Measurements from ENCODE around the gene KRTAP4-5.
"Not testable (repeated sequence)": the region's sequence is repeated elsewhere in the genome, so short reads cannot be mapped to it uniquely, and the experiment has no call there.

The KRTAP4-5 gene

DNA sequence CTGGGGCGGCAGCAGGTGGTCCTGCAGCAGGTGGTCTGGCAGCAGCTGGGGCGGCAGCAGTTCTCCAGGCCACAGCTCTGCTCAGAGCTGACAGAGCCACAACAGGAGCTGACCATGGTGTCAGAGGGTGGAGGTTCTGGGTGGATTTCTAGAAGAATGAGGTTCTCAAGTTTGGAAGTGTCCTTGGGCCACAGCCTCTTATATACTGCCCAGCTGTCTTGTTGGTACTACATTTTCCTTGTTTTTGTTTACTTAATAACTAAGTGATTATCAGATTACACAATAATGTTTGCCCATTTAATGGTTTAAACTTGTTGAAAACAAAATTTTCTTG is at the start of gene KRTAP4-5:
Gene KRTAP4-5, minus strand, starts transcription at position 174 of the 334 bp plus-strand sequence. Its CDS starts 58 bp downstream, at position 116.
- no peak for DNase-seq

DNA sequence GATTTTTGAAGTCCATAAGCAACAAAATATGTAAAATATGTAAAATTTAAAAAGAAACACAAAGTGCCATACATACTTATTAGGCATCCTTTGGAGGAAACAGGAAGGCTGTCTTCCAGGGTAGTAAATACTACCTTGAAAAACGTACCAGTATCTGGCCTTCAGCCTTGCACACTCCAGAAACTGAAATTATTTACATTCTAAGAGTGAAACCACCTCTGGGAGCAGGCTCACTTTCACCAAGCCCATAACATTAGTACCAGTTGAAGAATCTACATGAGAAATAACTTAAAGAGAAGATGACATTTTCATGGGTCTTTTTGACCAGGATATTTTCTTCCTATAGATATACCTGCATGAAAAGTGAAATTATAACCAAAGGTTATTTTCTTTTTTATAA is 46.4 kb upstream of the KRTAP4-5 start:
- no peak for DNase-seq

DNA sequence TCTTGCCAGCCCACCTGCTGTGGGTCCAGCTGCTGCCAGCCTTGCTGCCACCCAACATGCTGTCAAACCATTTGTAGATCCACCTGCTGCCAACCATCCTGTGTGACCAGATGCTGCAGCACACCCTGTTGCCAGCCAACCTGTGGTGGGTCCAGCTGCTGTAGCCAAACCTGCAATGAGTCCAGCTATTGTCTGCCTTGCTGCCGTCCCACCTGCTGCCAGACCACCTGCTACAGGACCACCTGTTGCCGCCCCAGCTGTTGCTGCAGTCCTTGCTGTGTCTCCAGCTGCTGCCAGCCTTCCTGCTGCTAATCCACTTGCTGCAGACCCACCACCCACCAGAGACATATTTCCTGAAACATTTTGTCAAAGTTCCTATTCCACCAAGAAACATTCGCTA is 40.7 kb upstream of the KRTAP4-5 start:
- DNase-seq = no peak

DNA sequence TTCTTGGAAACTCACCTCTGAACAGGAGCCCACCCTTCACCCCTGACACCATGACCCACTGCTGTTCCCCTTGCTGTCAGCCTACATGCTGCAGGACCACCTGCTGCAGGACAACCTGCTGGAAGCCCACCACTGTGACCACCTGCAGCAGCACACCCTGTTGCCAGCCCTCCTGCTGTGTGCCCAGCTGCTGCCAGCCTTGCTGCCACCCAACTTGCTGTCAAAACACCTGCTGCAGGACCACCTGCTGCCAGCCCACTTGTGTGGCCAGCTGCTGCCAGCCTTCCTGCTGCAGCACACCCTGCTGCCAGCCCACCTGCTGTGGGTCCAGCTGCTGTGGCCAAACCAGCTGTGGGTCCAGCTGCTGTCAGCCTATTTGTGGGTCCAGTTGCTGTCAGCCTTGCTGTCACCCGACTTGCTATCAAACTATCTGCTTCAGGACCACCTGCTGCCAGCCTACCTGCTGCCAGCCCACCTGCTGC is 40.3 kb upstream of the KRTAP4-5 start, which contains the start of gene KRTAP9-1:
Gene KRTAP9-1, plus strand, starts transcription at position 51 of the 482 bp plus-strand sequence. Its CDS starts 0 bp downstream, at position 51.
- DNase-seq = not testable (repeated sequence)

DNA sequence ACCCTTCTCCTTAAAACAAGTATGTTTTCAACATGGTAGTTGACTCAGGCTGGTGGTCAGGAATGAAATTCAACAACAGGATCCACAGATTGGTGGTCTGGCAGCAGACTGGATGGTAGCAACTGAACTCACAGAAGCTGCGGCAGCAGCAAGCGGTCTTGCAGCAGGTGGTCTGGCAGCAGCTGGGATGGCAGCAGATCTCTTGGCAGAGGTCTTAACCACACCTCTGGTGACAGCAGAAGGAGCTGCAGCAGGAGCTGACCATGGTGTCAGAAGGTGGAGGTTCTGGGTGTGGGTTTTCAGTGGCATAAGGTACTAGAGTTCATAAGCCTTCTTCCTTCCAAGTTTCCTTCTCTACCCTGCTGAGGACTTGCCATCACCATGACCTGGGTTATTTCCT is 37.2 kb upstream of the KRTAP4-5 start:
- no peak for DNase-seq

DNA sequence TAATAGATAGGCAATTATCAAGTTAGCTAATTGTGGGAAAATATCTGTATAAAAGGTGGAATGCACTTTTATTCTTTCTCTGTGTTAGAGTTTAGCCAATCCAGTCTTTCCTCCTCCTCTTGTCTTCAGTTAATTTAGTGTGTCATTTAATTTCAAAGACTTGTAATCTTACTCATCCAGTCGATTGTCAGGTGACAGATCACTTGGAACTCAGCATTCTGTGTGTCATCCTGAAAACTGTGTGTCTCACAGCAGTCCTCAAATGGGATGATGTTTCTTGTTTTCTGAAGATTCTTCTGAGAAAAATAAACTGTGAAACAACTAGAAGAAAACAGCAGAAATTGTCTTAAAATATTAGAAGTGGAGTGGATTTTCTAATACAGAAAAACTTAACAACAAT is 35.4 kb upstream of the KRTAP4-5 start:
- no peak for DNase-seq

DNA sequence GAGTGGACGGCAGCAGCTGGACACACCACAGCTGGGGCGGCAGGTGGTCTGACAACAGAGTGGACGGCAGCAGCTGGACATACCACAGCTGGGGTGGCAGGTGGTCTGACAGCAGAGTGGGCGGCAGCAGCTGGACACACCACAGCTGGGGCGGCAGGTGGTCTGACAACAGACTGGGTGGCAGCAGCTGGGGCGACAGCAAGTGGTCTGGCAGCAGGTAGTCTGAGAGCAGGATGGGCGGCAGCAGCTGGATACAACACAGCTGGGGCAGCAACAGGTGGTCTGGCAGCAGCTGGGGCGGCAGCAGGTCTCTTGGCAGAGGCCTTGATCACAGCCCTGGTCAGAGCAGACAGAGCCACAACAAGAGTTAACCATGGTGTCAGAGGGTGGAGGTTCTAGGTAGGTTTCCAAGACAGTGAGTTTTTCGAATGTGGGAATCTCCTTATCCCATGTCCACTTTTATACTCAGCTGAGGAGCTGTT is 34.9 kb upstream of the KRTAP4-5 start, which contains the start of gene KRTAP4-1:
Gene KRTAP4-1, minus strand, starts transcription at position 432 of the 482 bp plus-strand sequence. Its CDS starts 57 bp downstream, at position 375.
- no peak for DNase-seq

DNA sequence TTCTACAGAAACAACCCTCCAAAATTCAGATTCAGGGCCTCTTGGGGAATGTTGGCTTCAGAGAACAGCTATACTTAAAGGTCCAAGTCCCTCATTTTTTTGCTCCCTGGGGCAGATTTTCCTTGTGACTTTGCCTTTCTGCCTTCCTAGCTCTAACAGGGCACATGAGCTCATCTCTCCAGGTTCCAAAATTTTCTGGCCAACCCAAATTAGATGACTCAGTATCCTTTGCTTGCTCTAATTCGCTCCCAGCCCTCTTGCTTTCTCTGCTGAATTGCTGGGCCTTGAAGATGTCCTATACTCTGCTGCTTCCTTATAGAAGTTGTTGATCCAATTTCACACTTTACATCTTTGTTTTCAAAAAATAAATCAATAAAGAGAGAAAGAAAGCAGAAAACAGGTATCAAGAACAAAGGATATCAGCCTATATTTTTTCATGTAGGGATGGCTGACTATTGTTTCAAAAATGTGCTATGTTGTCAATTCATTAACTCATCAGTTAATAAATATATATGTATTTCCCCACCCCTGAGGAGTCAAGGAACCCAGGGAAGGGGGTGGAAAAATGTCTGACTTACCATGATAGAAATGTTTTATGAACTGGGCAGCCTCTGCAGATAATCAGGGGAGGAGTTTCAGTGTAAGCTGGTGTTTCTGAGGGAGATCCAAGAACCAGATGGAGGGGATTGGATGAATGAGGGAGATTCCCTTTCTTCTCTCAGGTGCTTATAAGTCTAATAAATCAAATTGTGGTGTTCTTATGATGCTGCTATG is 29.4 kb upstream of the KRTAP4-5 start:
- peak; percentile 5 for DNase-seq

DNA sequence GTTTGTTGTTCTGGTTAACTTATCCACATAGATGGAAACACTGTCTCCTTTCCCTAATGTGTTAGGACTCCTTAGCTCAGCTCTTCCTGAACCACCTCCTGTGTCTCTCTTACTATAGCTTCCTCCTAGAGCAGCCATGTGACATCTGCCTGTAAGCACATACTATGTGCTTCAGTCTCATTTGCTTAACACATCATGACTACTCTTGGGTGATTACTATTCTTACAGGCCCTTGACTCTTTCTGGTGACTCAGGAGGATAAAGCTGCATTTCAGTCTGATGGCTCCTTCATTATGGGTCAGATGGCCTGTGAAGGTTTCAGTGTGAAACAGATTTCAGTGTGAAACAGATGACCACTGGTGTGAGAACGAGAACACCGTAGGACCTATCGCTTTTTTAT is 28.7 kb upstream of the KRTAP4-5 start:
- DNase-seq = peak; percentile 76

DNA sequence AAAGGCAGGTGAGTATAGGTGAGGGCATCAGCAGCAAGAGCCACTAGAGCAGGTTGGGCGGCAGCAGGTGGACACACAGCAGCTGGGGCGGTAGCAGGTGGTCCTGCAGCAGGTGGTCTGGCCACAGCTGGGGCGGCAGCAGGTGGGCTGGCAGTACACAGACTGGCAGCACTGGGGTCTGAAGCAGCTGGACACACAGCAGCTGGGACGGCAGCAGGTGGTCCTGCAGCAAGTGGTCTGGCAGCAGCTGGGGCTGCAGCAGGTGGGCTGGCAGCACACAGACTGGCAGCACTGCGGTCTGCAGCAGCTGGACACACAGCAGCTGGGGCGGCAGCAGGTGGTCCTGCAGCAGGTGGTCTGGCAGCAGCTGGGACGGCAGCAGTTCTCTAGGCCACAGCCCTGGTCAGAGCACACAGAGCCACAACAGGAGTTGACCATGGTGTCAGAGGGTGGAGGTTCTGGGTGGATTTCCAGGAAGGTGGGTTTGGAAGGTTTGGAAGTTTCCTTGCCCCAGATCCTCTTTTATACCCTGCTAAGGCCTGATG is 28.2 kb upstream of the KRTAP4-5 start, which contains the start of gene KRTAP4-2:
Gene KRTAP4-2, minus strand, starts transcription at position 495 of the 545 bp plus-strand sequence. Its CDS starts 57 bp downstream, at position 438.
- no peak for DNase-seq

DNA sequence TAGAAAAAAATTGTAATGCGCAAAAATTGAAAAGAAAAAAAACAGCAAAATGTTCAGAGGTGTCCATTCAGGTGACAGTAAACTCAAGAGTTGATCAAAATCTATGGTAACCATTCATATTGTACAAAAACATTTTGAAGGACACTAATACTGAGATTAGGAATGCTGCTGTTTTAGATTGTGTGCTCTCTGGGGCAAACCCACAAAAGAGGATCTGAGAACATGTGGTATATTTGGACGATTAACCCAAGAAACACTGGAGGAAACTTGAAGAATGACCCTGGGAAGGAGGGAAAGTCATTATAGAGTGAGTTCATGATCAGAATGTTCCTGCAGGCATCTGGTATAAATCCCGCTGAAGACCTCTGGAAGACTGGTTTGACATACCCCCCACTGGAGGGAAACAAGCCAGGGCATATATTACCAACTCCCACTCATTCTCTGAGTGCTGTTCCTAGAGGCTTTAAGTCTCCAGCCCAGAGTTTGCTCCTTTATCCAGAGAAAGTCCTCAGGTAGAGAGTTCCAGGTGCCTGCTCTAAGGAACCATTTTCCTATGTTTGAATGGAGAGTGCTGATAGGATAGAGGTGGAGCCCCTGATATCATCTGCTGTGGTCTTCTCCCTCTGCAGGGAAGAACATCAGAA is 27.2 kb upstream of the KRTAP4-5 start:
- DNase-seq = peak; percentile 38

DNA sequence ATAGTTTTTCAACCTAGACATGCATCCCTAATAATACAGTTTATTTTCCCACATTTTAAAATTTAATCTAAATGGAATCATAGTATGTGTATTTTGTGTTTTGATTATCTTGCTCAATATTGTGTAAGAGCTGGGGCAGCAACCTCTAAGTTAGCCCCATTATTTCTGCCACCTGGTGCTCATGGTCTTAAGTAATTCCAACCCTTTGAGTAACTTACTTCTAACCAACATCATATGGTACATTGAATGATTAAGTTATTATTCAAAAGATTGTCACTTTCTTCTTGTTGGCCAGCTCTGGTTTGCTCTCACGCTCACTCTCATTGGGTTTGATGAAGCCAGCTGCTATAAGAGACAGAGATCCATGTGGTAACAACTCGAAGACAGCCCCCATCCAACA is 22.3 kb upstream of the KRTAP4-5 start:
- no peak for DNase-seq

DNA sequence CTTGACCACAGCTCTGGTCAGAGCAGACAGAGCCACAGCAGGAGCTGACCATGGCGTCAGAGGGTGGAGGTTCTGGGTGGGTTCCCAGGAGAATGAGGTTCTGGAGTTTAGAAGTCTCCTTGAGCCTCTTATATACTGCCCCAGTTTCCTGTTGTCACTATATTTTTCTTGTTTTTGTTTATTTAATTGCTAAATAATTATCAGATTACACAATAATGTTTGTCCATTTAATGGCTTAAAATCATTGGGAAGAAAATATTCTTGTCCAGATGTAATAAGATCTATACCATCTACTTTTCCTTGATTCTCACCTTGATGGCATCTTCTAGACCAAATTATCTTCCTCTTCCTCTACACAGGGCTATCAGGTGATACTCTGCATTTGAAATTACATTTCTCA is 18.5 kb upstream of the KRTAP4-5 start, which contains the start of gene KRTAP4-3:
Gene KRTAP4-3, minus strand, starts transcription at position 101 of the 400 bp plus-strand sequence. Its CDS starts 49 bp downstream, at position 52.
- DNase-seq = no peak

DNA sequence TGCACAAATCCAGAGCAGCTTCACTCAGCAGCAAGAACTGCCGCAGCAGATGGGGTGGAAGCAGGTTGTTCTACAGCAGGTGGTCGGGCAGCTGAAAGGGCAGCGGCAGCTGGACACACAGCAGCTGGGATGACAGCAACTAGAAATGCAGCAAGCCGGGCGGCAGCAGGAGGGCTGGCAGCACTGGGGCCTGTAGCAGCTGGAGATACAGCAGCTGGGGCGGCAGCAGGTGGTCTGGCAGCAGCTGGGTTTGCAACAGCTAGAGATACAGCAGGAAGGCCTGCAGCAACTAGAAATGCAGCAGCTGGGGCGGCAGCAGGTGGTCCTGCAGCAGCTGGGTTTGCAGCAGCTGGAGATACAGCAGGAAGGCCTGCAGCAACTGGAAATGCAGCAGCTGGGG is 17.9 kb upstream of the KRTAP4-5 start:
- no peak for DNase-seq

DNA sequence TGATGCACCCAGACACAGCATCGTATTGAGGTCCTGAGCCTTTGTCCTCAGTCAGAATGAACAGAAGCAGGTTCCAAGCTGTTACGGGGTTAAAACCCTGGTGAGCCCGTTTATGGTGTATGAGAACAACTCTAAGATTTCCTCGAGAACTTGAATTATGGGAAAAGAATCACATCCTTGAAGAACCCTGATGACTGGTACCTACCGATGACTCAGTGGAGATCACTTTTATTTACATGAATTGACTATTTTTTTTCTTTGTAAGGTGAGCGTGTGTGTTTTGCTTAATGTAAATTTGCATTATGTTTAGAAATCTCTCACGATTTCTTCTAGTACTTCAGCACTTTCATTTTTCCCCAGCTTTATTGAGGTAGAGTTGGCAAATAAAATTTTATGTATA is 14.2 kb upstream of the KRTAP4-5 start:
- DNase-seq = no peak

DNA sequence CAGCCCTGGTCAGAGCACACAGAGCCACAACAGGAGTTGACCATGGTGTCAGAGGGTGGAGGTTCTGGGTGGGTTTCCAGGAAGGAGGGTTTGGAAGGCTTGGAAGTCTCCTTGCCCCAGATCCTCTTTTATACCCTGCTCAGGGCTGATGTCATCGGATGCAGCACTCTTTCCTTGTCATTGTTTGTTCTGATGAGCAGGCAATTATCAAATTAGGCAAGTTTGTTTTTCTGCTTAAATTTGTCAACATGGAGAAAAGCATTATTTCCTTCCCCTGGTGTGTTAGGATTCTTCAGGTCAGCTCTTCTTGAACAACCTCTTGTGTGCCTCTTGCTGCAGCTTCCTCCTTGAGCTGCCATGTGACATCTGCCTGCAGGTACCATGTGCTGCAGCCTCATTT is 11.0 kb upstream of the KRTAP4-5 start, which contains the start of gene KRTAP4-4:
Gene KRTAP4-4, minus strand, starts transcription at position 101 of the 400 bp plus-strand sequence. Its CDS starts 57 bp downstream, at position 44.
- DNase-seq = no peak

DNA sequence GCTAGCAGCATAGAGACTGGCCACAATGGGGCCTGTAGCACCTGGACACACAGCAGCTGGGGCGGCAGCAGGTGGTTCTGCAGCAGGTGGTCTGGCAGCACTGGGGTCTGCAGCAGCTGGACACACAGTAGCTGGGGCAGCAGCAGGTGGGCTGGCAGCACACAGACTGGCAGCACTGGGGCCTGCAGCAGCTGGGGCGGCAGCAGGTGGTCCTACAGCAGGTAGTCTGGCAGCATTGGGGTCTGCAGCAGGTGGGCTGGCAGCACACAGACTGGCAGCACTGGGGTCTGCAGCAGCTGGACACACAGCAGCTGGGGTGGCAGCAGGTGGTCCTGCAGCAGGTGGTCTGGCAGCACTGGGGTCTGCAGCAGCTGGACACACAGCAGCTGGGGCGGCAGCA is 10.6 kb upstream of the KRTAP4-5 start:
- not testable (repeated sequence) for DNase-seq

DNA sequence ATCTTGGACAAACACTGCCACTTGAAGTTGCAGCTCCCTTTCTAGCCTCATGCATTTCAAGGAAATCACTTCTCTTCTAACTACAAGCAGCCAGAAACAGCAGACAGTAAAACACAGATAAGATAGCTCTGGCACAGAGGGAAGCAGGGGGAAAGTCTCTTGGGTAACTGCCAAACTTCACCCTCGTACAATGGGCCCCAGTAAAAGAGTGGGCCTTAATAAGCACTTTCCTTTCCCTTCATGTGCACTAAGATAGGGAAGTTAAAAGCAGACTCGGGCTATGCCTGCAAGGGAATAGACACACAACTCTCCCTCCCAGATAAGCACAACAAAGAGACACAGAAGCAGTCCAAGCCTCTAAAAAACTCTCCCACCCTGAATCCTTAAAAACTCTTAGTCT is 4.2 kb upstream of the KRTAP4-5 start:
- DNase-seq = no peak

DNA sequence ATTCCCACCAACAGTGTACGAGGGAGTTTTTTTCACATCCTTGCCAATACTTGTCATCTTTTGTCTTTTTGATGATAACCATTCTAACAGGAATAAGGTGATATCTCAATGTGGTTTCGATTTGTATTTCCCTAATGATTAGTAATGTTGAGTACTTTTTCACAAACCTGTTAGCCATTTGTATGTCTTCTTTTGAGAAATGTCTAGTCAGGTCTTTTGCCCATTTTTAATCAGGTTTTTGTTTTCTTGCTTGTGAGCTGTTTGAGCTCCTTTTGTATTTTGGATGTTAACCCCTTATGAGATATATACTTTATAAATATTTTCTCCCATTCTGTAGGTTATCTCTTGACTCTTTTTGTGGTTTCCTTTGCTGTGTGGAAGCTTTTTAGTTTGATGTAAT is 1.9 kb upstream of the KRTAP4-5 start:
- no peak for DNase-seq

DNA sequence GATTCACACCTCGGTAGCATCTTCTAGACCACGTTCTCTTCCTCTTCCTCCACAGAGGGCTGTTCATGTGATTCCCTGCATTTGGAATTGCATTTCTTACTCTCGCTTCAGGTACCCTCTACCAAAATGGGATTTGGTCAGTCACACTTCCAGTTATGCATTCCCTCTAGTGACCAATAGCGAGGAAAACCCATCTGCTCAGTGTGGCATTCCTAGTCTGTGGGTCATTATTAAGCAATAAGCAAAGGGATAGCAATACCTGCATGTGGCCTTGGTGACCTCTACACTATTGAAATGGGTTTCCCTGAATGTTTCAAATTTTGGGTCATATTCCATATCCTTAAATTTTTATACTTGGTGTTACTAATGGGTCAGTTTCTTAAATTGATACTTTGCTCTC is 401 bp upstream of the KRTAP4-5 start:
- DNase-seq = no peak

DNA sequence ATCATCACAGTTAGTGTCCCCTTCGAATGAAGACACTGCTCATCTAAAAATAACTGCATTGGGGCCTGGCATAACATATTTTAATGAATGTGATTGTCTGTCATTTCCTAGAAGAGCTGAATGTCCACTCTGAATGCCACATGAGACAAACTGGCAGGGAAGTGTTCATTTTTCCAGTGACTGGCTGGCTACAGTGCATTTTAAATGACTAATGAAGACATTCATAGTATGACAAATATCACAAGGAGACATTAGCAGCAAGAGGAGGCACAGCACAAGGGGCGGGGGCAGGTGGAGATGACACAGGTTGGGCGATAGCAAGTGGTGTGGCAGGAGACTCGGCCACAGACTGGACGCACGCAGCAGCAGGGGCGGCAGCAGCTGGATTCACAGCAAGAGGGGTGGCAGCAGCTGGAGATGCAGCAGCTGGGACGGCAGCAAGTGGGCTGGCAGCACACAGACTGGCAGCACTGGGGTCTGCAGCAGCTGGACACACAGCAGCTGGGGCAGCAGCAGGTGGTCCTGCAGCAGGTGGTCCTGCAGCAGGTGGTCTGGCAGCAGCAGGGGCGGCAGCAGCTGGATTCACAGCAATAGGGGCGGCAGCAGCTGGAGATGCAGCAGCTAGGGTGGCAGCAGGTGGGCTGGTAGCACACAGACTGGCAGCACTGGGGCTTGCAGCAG is 514 bp downstream of the KRTAP4-5 start:
- not testable (repeated sequence) for DNase-seq

DNA sequence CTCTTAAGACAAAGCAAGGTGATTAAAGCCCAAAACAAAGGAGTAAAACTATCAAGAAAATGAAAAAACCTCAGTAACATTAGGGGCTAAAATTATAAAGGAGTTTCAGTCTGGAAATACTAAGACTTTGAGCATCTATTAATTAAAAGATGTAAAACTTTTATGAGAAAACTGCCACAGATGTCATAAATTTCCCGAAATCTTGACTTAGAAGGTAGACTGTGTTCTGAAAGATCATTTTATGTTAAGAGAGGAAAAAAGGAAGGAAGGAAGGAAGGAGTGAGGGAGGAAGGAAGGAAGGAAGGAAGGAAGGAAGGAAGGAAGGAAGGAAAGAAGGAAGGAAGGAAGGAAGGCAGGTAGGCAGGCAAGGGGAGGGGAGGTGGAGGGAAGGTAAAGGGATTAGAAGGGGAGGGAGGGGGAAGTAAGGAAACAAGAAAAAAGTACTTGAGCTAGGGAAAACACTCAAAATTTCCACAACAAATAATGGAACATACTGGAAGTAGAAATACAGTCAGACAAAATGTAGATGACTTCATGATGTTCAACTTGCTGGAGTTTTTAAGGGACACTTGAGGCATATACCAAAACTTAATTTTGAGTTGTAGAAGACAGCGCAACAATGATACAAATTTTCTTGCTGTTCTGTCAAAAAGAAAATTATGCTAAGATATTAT is 2.0 kb downstream of the KRTAP4-5 start:
- DNase-seq = no peak
